ENCODE measurements around the gene NEURL3. TPM values are rescaled to one million over a fixed set of nuclear protein-coding genes. Genes with fewer than 3 reads are reported as not detected.

NEURL3 gene
- total and polyA plus RNA-seq, 2 donors (not counting 1 experiment from before 2014, with no cell fraction given) = not detected

DNA sequence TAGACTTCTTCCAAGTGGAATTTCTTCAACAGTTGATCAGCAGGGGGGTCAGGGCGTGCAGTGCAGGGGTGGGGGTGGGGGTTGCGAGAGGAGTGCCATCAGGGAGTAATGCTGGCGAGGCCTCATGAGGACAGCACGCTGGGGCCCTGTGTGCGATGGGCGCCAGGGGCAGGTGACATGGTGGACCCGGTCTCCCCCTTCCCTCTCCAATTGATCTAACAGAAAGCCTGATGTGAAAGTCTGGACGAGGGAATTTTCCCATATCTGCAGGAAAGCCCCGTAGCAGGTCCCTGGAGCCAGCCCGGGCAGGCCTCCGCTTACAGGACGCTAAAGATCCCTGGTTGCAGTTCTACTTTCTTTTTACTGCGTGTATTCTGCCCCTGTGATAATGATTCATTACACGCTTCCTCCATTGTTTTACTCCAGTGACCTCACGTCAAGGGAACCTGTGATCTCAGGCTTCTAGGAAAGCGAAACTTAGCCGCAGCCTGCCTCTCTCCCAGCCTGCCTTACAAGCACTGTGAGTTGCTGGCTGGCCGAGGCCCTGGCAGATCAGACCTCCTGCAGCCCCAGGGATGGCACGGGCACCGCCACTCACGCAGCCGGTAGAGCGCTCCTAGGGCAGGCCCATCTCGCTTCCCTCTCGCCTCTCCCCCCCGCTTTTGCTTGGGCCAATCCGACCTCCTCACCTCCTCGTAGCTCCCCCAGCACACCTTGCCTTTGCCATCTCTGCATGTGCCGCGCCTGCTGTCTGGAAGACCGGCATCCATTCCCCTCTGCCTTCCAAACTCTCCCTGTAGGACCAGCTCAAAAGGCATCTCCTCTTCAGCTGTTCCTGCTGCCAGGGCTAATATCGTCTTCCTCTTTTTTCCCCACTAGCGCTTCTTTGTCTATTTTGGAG lies 19.2 kb downstream of the NEURL3 start:
- ATAC-seq (ENCODE audit: low read depth) = peak; percentile 86
- Histone ChIP-seq H3K27me3 (replicated peaks in 1 of 4; ENCODE audit: control extremely low read depth in 1 of 4, control insufficient read depth in 3 of 4, insufficient read depth in 4 of 4, low read length in 3 of 4) (peaks cover 0 to 3% (median 0%) of the 10 kb centered on the region in 4 experiments), H3K9me3 (ENCODE audit: control extremely low read depth in 1 of 3, control insufficient read depth in 2 of 3, insufficient read depth in 1 of 3, low read length in 2 of 3) (no peaks in the 10 kb centered on the region), H2AFZ (ENCODE audit: insufficient read depth, low read depth, low read length, poor library complexity, severe bottlenecking) (peak overlapping the region; percentile 92), H3K4me3 (ENCODE audit: control extremely low read depth in 1 of 5, extremely low read depth in 1 of 5, insufficient read depth in 1 of 5, low read depth in 2 of 5, low read length in 4 of 5) (peak overlapping the region in 4 of 5 experiments; percentile 47 to 59 (median 57)), H3K27ac (ENCODE audit: low read length in 2 of 2) (peak overlapping the region; percentile 59 to 72), H3K36me3 (replicated peaks in 1 of 2; ENCODE audit: control extremely low read depth in 1 of 2, control insufficient read depth in 1 of 2, extremely low read depth in 1 of 2, insufficient read depth in 2 of 2, low read length in 1 of 2) (no peaks in the 10 kb centered on the region), H3K4me2 (replicated peaks; ENCODE audit: low read depth, low read length, poor library complexity, severe bottlenecking) (peak overlapping the region; percentile 84), H3K79me2 (ENCODE audit: control insufficient read depth, insufficient read depth, low read length) (no peaks in the 10 kb centered on the region), H4K20me1 (ENCODE audit: control insufficient read depth, insufficient read depth, low read length, poor library complexity, severe bottlenecking) (no peaks in the 10 kb centered on the region), H3K4me1 (ENCODE audit: control insufficient read depth in 2 of 2, insufficient read depth in 2 of 2, low read length in 2 of 2) (peaks cover 10 to 15% of the 10 kb centered on the region in 2 donors), H3K9ac (ENCODE audit: low read length) (peak overlapping the region; percentile 72)
- Mint-ChIP-seq H3K4me1 (peaks cover 22% of the 10 kb centered on the region), H3K27me3 (no peaks in the 10 kb centered on the region), H3K9me3 (ENCODE audit: insufficient read depth) (no peaks in the 10 kb centered on the region), H3K4me3 (peak overlapping the region; percentile 93), H3K27ac (peak overlapping the region; percentile 93)
- intact Hi-C loops (cut with micrococcal nuclease) = no loop called here
- DNase-seq = peak; percentile 87
- POLR2A ChIA-PET = interaction anchor here (1.0 kb wide), 1 partner anchor 42 kb away, joined by 3 read pairs; no protein-coding TSS in a partner anchor
- TF ChIP-seq, protein P1, sequence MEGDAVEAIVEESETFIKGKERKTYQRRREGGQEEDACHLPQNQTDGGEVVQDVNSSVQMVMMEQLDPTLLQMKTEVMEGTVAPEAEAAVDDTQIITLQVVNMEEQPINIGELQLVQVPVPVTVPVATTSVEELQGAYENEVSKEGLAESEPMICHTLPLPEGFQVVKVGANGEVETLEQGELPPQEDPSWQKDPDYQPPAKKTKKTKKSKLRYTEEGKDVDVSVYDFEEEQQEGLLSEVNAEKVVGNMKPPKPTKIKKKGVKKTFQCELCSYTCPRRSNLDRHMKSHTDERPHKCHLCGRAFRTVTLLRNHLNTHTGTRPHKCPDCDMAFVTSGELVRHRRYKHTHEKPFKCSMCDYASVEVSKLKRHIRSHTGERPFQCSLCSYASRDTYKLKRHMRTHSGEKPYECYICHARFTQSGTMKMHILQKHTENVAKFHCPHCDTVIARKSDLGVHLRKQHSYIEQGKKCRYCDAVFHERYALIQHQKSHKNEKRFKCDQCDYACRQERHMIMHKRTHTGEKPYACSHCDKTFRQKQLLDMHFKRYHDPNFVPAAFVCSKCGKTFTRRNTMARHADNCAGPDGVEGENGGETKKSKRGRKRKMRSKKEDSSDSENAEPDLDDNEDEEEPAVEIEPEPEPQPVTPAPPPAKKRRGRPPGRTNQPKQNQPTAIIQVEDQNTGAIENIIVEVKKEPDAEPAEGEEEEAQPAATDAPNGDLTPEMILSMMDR (IDR thresholded peaks at IDR 0.05) = no peak
- no peak for TF ChIP-seq EZH2 (IDR thresholded peaks at IDR 0.05; ENCODE audit: borderline replicate concordance, insufficient read depth, low read depth, low read length, poor library complexity, severe bottlenecking)
- 7% methylated on average over 25 of the region's 33 CpGs for WGBS (ENCODE audit: insufficient coverage)
- CTCF ChIA-PET = interaction anchor here (0.5 to 1.1 kb wide), 2 partner anchors 23 to 124 kb away, joined by 3 read pairs; no protein-coding TSS in a partner anchor

DNA sequence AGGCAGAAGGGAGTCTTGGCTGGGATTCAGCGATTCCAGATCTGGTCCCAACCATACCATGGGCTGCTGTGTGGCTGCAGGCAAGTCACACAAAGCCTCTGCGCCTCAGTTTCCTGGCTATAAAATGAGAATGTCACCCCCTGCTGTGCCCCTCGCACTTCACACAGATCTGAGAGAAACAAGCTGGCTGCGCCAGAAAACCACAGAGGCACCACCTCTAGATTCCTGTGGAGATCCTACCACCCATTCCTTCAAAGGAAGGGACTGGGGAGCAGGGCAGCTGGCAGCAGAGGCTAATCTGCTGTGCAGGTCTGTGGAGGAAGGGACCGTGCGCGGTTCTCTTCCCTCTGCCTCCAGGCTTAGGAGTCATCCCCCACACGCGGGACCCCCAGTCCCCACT lies 19.8 kb downstream of the NEURL3 start:
- Histone ChIP-seq H3K4me1 (ENCODE audit: control insufficient read depth in 2 of 2, insufficient read depth in 2 of 2, low read length in 2 of 2) (peaks cover 10 to 15% of the 10 kb centered on the region in 2 donors), H3K79me2 (ENCODE audit: control insufficient read depth, insufficient read depth, low read length) (no peaks in the 10 kb centered on the region), H4K20me1 (ENCODE audit: control insufficient read depth, insufficient read depth, low read length, poor library complexity, severe bottlenecking) (no peaks in the 10 kb centered on the region), H3K9ac (ENCODE audit: low read length) (peak overlapping the region; percentile 72), H2AFZ (ENCODE audit: insufficient read depth, low read depth, low read length, poor library complexity, severe bottlenecking) (peak overlapping the region; percentile 92), H3K27ac (ENCODE audit: low read length in 2 of 2) (peak overlapping the region in 1 of 2 donors; percentile 72), H3K4me2 (replicated peaks; ENCODE audit: low read depth, low read length, poor library complexity, severe bottlenecking) (peak overlapping the region; percentile 84), H3K36me3 (replicated peaks in 1 of 2; ENCODE audit: control extremely low read depth in 1 of 2, control insufficient read depth in 1 of 2, extremely low read depth in 1 of 2, insufficient read depth in 2 of 2, low read length in 1 of 2) (no peaks in the 10 kb centered on the region), H3K4me3 (ENCODE audit: control extremely low read depth in 1 of 5, extremely low read depth in 1 of 5, insufficient read depth in 1 of 5, low read depth in 2 of 5, low read length in 4 of 5) (peak overlapping the region in 3 of 5 experiments; percentile 55 to 59 (median 59)), H3K27me3 (replicated peaks in 1 of 4; ENCODE audit: control extremely low read depth in 1 of 4, control insufficient read depth in 3 of 4, insufficient read depth in 4 of 4, low read length in 3 of 4) (peaks cover 0 to 3% (median 1%) of the 10 kb centered on the region in 4 experiments), H3K9me3 (ENCODE audit: control extremely low read depth in 1 of 3, control insufficient read depth in 2 of 3, insufficient read depth in 1 of 3, low read length in 2 of 3) (peaks cover 0 to 2% (median 0%) of the 10 kb centered on the region in 3 donors)
- Mint-ChIP-seq H3K27ac (peak overlapping the region; percentile 93), H3K27me3 (no peaks in the 10 kb centered on the region), H3K4me1 (peaks cover 22% of the 10 kb centered on the region), H3K4me3 (peak overlapping the region; percentile 93), H3K9me3 (ENCODE audit: insufficient read depth) (no peaks in the 10 kb centered on the region)
- ChIA-PET CTCF (no interaction called here), POLR2A (no interaction called here)
- WGBS (ENCODE audit: insufficient coverage) = 94% methylated on average over 2 of the region's 9 CpGs
- no peak for DNase-seq
- intact Hi-C loops (cut with micrococcal nuclease) = no loop called here
- TF ChIP-seq, protein P1 (IDR thresholded peaks at IDR 0.05) = no peak
- TF ChIP-seq EZH2 (IDR thresholded peaks at IDR 0.05; ENCODE audit: borderline replicate concordance, insufficient read depth, low read depth, low read length, poor library complexity, severe bottlenecking) = no peak
- no peak for ATAC-seq (ENCODE audit: low read depth)

Data from B cell (primary cell).